ENCODE measurements around the gene IRF2BPL. TPM values are rescaled to one million over a fixed set of nuclear protein-coding genes. Genes with fewer than 3 reads are reported as not detected.
A peak's percentile ranks its signal among the peaks of the same experiment; 100 is the strongest.

The IRF2BPL gene
- total and polyA plus RNA-seq, 8 donors, result 5.3 to 43.6 (median 21.7) TPM

- Histone ChIP-seq H3K4me3 (no peak overlapping the region), H3K4me1 (peaks cover 54 to 66% (median 59%) of the 10 kb centered on the region in 4 donors), H3K9me3 (no peaks in the 10 kb centered on the region), H3K27ac (peak overlapping the region in 4 of 5 donors; percentile 34 to 100 (median 94)), H3K27me3 (no peaks in the 10 kb centered on the region), H3K36me3 (no peaks in the 10 kb centered on the region)
- intact Hi-C loops (cut with DNase I; ENCODE audit: low total_unique reads), result no loop called here
- peak in 1 of 2 donors; percentile 4 for DNase-seq
- no peak for TF ChIP-seq CTCF (IDR thresholded peaks at IDR 0.05)
- TF ChIP-seq POLR2AphosphoS5 (IDR thresholded peaks at IDR 0.05), result no peak
- no peak for TF ChIP-seq EP300 (IDR thresholded peaks at IDR 0.05)
- TF ChIP-seq POLR2A (IDR thresholded peaks at IDR 0.05), result no peak
- WGBS, 5 donors, result 46 to 57% (median 48%) methylated on average over 3 of the region's 3 CpGs
Measured at GRCh38 chr14:77046721-77047120, 18.2 kb upstream of the IRF2BPL start.

- no peak overlapping the region for H3K4me3 ChIP-seq
- no peaks in the 10 kb centered on the region for H3K36me3 ChIP-seq
- 36 to 49% (median 39%) methylated on average over 9 of the region's 9 CpGs for WGBS, 5 donors
- DNase-seq, result peak; percentile 50 to 81
- H3K9me3 ChIP-seq, result no peaks in the 10 kb centered on the region
- intact Hi-C loops (cut with DNase I; ENCODE audit: low total_unique reads), result no loop called here
- H3K27me3 ChIP-seq, result no peaks in the 10 kb centered on the region
- peaks cover 59 to 68% (median 63%) of the 10 kb centered on the region in 4 donors for H3K4me1 ChIP-seq
- TF ChIP-seq POLR2AphosphoS5 (IDR thresholded peaks at IDR 0.05), result peak in 2 of 3 donors; percentile 26 to 56
- TF ChIP-seq POLR2A (IDR thresholded peaks at IDR 0.05), result no peak
- H3K27ac ChIP-seq, result peak overlapping the region; percentile 77 to 100 (median 98)
Measured at GRCh38 chr14:77045238-77046162, 17.0 kb upstream of the IRF2BPL start.

GRCh38 chr14:77044783-77045237 is 16.3 kb upstream of the IRF2BPL start:
- peaks cover 61 to 74% (median 69%) of the 10 kb centered on the region in 4 donors for H3K4me1 ChIP-seq
- peak overlapping the region; percentile 19 to 100 (median 98) for H3K27ac ChIP-seq
- intact Hi-C loops (cut with DNase I; ENCODE audit: low total_unique reads), result no loop called here
- H3K9me3 ChIP-seq, result no peaks in the 10 kb centered on the region
- 20 to 33% (median 24%) methylated on average over 2 of the region's 2 CpGs for WGBS, 5 donors
- H3K27me3 ChIP-seq, result no peaks in the 10 kb centered on the region
- peak in 1 of 2 donors; percentile 69 for DNase-seq
- no peak overlapping the region for H3K4me3 ChIP-seq
- no peaks in the 10 kb centered on the region for H3K36me3 ChIP-seq
- TF ChIP-seq CTCF (IDR thresholded peaks at IDR 0.05), result no peak
- peak; percentile 39 to 80 (median 61) for TF ChIP-seq POLR2AphosphoS5 (IDR thresholded peaks at IDR 0.05)
- no peak for TF ChIP-seq POLR2A (IDR thresholded peaks at IDR 0.05)
- TF ChIP-seq EP300 (IDR thresholded peaks at IDR 0.05), result no peak

GRCh38 chr14:77043984-77044485 is 15.5 kb upstream of the IRF2BPL start:
- peak overlapping the region; percentile 73 to 100 (median 98) for H3K27ac ChIP-seq
- 54 to 69% (median 58%) methylated on average over 8 of the region's 8 CpGs for WGBS, 5 donors
- H3K36me3 ChIP-seq, result no peaks in the 10 kb centered on the region
- H3K27me3 ChIP-seq, result no peaks in the 10 kb centered on the region
- intact Hi-C loops (cut with DNase I; ENCODE audit: low total_unique reads), result no loop called here
- peaks cover 69 to 82% (median 77%) of the 10 kb centered on the region in 4 donors for H3K4me1 ChIP-seq
- no peak for DNase-seq
- TF ChIP-seq POLR2AphosphoS5 (IDR thresholded peaks at IDR 0.05), result no peak
- no peak for TF ChIP-seq EP300 (IDR thresholded peaks at IDR 0.05)
- no peak for TF ChIP-seq POLR2A (IDR thresholded peaks at IDR 0.05)
- TF ChIP-seq CTCF (IDR thresholded peaks at IDR 0.05), result no peak
- no peak overlapping the region for H3K4me3 ChIP-seq
- H3K9me3 ChIP-seq, result no peaks in the 10 kb centered on the region
